Fibroblast of skin of scalp (primary cell): ENCODE results near the gene DAB1.

Experiments used
- DNase-seq: peaks from one replicate; pipeline ENCODE4 v3.0.0-alpha.2; 2013

Gene DAB1

GRCh38 chr1:57316291-57316690 is 107.6 kb downstream of the DAB1 start:
- DNase-seq = no peak

GRCh38 chr1:57312869-57313268 is 111.0 kb downstream of the DAB1 start:
- DNase-seq = no peak

GRCh38 chr1:57311411-57311810 is 112.4 kb downstream of the DAB1 start:
- DNase-seq = no peak

- DNase-seq = no peak
Observed at GRCh38 chr1:57311006-57311405, 112.9 kb downstream of the DAB1 start.

GRCh38 chr1:57309630-57310029 is 114.2 kb downstream of the DAB1 start:
- DNase-seq = no peak

GRCh38 chr1:57307392-57308170 is 116.3 kb downstream of the DAB1 start:
- DNase-seq = no peak

GRCh38 chr1:57304591-57304990 is 119.3 kb downstream of the DAB1 start:
- DNase-seq = no peak

- no peak for DNase-seq
Observed at GRCh38 chr1:57302812-57303596, 120.9 kb downstream of the DAB1 start.

- peak; percentile 5 for DNase-seq
Observed at GRCh38 chr1:57300186-57300585, 123.7 kb downstream of the DAB1 start.

GRCh38 chr1:57296726-57297250 is 127.1 kb downstream of the DAB1 start:
- no peak for DNase-seq

GRCh38 chr1:57295326-57295725 is 128.5 kb downstream of the DAB1 start:
- DNase-seq = no peak

GRCh38 chr1:57294177-57294576 is 129.7 kb downstream of the DAB1 start:
- no peak for DNase-seq

- DNase-seq = no peak
Observed at GRCh38 chr1:57293214-57293613, 130.6 kb downstream of the DAB1 start.

GRCh38 chr1:57289781-57290180 is 134.1 kb downstream of the DAB1 start:
- no peak for DNase-seq

GRCh38 chr1:57285992-57286391 is 137.9 kb downstream of the DAB1 start:
- DNase-seq = no peak

GRCh38 chr1:57282411-57282810 is 141.4 kb downstream of the DAB1 start:
- DNase-seq = no peak

GRCh38 chr1:57281324-57281723 is 142.5 kb downstream of the DAB1 start:
- DNase-seq = no peak

GRCh38 chr1:57279909-57280666 is 143.8 kb downstream of the DAB1 start:
- DNase-seq = no peak

GRCh38 chr1:57278558-57278957 is 145.3 kb downstream of the DAB1 start:
- DNase-seq = no peak

- no peak for DNase-seq
Observed at GRCh38 chr1:57277681-57278080, 146.2 kb downstream of the DAB1 start.

GRCh38 chr1:57276918-57277317 is 146.9 kb downstream of the DAB1 start:
- DNase-seq = no peak

GRCh38 chr1:57272601-57273000 is 151.3 kb downstream of the DAB1 start:
- no peak for DNase-seq

GRCh38 chr1:57272150-57272549 is 151.7 kb downstream of the DAB1 start:
- DNase-seq = no peak
